GM23338 (cell line): ENCODE data around the gene ADM2.

Experiments used
- CTCF ChIP-seq, 2 experiments: fragments of 200-600 bp in 1 of 2; sonication (generic) in 1 of 2; conservative IDR thresholded peaks; 2 replicates each; pipeline versions ENCODE4 v1.5.1 to v1.6.1; 2016 to 2017; ENCODE audit warnings: antibody characterized with exemption in 2 of 2, low read depth in 2 of 2, mild to moderate bottlenecking in 2 of 2, moderate library complexity in 1 of 2
- POLR2AphosphoS5 ChIP-seq: IDR thresholded peaks from 2 replicates; pipeline ENCODE4 v1.6.1; 2016; ENCODE audit warnings: antibody characterized with exemption, low read depth
- REST ChIP-seq: IDR thresholded peaks from one replicate; pipeline ENCODE4 v1.6.1; 2018; ENCODE audit warnings: antibody characterized with exemption; ENCODE audit not compliant: unreplicated experiment

- TF ChIP-seq CTCF (conservative IDR thresholded peaks at IDR 0.05; ENCODE audit: low read depth in 2 of 2) (no peak), POLR2AphosphoS5 (no peak), REST (no peak)
Observed at GRCh38 chr22:50490531-50491308, 9.4 kb downstream of the ADM2 start.
